Body of pancreas (tissue), 4 donors: ENCODE measurements around the gene FOXL1.

Experiments
- POLR2A ChIP-seq, 3 donors: fragments of 450-650 bp; IDR thresholded peaks; one replicate each; pipeline ENCODE4 v1.6.1; 2016; ENCODE audit warnings: antibody characterized with exemption in 3 of 3, mild to moderate bottlenecking in 2 of 3
- TF ChIP-seq, protein P1 (sequence below), 7 experiments: fragments of 450-650 bp in 4 of 7; fragments of 200-600 bp in 3 of 7; sonication (generic) in 3 of 7; IDR thresholded peaks; one replicate each; pipeline ENCODE4 v1.5.1; 2016 to 2019; ENCODE audit warnings: antibody characterized with exemption in 7 of 7

DNA sequence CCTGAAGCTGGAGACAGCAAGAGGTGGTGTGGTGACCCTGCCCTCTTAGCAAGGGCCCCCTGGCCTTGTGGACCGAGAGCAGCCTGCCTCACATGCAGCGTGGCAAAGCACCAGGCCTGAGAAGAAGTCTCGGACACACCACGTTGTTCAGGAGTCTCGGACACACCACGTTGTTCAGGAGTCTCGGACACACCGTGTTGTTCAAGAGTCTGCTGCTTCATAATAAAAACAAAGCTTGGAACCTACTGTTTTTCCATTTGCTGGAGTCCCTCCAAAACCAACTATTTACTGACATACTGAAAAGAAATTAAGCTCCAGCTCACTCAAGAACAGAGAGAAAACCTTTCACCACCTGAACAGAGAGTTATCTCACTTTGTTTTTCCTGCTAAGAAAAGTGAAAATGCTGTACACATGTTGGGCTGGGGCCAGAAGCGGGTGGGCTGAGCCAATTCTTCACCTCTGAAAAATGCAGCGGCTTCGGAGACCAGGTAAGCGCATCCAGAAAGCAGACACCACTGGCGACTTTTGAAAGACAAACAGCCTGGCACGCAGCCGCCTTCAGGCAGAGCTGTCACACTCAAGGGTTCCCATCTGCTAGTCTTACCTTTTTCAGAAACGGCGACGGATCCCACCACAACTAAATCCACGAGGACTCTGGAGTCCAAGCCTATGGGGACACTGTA lies 32.3 kb upstream of the FOXL1 start:
- TF ChIP-seq, protein P1, sequence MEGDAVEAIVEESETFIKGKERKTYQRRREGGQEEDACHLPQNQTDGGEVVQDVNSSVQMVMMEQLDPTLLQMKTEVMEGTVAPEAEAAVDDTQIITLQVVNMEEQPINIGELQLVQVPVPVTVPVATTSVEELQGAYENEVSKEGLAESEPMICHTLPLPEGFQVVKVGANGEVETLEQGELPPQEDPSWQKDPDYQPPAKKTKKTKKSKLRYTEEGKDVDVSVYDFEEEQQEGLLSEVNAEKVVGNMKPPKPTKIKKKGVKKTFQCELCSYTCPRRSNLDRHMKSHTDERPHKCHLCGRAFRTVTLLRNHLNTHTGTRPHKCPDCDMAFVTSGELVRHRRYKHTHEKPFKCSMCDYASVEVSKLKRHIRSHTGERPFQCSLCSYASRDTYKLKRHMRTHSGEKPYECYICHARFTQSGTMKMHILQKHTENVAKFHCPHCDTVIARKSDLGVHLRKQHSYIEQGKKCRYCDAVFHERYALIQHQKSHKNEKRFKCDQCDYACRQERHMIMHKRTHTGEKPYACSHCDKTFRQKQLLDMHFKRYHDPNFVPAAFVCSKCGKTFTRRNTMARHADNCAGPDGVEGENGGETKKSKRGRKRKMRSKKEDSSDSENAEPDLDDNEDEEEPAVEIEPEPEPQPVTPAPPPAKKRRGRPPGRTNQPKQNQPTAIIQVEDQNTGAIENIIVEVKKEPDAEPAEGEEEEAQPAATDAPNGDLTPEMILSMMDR (IDR thresholded peaks at IDR 0.05): no peak
- no peak for TF ChIP-seq POLR2A (IDR thresholded peaks at IDR 0.05)
